DND-41 (cell line): Measurements from ENCODE around the gene MAST4.

ENCODE experiments used
- EZH2 ChIP-seq: IDR thresholded peaks from 3 replicates; pipeline ENCODE4 v1.6.1; 2012; ENCODE audit warnings: borderline replicate concordance, low read depth, mild to moderate bottlenecking, moderate library complexity, low read length, inconsistent platforms; ENCODE audit not compliant: severe bottlenecking
- TF ChIP-seq, protein P1 (sequence below): IDR thresholded peaks from 2 replicates; pipeline ENCODE4 v1.5.1; 2012; ENCODE audit warnings: borderline replicate concordance, low read length, moderate library complexity, mild to moderate bottlenecking; ENCODE audit not compliant: poor library complexity, severe bottlenecking; ENCODE audit errors: extremely low read depth

DNA sequence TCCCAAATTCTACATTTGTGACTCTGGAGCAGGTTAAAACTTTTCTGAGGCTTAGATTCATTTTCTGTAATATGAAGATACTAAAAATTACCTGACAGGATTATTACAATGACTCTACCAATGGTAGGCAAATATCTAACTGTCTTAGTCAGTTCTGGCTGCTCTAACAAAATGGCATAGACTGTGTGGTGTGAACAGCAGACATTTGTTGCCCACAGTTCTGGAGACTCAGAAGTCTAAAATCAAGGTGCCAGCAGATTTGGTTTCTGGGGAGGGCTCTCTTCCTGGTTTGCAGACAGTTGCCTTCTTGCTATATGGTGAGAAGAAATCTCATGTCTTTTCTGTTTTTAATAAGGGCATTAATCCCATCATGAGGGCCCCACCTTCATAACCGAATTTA, 245.1 kb downstream of the MAST4 start:
- TF ChIP-seq, protein P1, sequence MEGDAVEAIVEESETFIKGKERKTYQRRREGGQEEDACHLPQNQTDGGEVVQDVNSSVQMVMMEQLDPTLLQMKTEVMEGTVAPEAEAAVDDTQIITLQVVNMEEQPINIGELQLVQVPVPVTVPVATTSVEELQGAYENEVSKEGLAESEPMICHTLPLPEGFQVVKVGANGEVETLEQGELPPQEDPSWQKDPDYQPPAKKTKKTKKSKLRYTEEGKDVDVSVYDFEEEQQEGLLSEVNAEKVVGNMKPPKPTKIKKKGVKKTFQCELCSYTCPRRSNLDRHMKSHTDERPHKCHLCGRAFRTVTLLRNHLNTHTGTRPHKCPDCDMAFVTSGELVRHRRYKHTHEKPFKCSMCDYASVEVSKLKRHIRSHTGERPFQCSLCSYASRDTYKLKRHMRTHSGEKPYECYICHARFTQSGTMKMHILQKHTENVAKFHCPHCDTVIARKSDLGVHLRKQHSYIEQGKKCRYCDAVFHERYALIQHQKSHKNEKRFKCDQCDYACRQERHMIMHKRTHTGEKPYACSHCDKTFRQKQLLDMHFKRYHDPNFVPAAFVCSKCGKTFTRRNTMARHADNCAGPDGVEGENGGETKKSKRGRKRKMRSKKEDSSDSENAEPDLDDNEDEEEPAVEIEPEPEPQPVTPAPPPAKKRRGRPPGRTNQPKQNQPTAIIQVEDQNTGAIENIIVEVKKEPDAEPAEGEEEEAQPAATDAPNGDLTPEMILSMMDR: no peak
- no peak for TF ChIP-seq EZH2
